Ishikawa (cell line): ENCODE measurements around the gene ZCCHC7.

Experiments used
- NFIC ChIP-seq: IDR thresholded peaks from 2 replicates; pipeline ENCODE4 v1.6.1; 2012
- RAD21 ChIP-seq: IDR thresholded peaks from 2 replicates; pipeline ENCODE4 v1.6.1; 2012; ENCODE audit warnings: low read depth
- YY1 ChIP-seq: IDR thresholded peaks from 2 replicates; pipeline ENCODE4 v1.6.1; 2012; ENCODE audit warnings: low read depth
- TF ChIP-seq, protein P1 (sequence below): IDR thresholded peaks from 2 replicates; pipeline ENCODE4 v1.6.1; 2012; ENCODE audit warnings: low read depth, mild to moderate bottlenecking

DNA sequence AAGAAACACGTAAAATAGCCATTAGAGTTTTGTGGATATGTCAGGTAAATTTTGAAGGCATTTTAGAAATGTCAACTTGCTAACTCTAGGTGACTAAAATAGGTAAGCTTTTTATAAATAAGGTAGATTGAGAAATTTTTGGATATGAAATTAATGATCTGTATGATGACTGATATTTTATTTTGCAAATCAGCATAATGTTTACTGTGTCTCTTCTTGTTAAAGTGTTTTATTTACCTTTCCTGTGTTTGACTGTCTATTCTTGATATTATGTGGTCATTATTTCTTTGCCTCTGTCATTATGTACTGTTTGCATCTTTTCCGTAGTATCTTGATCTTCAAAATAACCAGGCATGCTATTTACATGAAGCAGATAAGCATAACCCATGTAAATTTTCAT, 58.4 kb downstream of the ZCCHC7 start:
- TF ChIP-seq RAD21: no peak
- TF ChIP-seq YY1: no peak
- no peak for TF ChIP-seq NFIC
- TF ChIP-seq, protein P1, sequence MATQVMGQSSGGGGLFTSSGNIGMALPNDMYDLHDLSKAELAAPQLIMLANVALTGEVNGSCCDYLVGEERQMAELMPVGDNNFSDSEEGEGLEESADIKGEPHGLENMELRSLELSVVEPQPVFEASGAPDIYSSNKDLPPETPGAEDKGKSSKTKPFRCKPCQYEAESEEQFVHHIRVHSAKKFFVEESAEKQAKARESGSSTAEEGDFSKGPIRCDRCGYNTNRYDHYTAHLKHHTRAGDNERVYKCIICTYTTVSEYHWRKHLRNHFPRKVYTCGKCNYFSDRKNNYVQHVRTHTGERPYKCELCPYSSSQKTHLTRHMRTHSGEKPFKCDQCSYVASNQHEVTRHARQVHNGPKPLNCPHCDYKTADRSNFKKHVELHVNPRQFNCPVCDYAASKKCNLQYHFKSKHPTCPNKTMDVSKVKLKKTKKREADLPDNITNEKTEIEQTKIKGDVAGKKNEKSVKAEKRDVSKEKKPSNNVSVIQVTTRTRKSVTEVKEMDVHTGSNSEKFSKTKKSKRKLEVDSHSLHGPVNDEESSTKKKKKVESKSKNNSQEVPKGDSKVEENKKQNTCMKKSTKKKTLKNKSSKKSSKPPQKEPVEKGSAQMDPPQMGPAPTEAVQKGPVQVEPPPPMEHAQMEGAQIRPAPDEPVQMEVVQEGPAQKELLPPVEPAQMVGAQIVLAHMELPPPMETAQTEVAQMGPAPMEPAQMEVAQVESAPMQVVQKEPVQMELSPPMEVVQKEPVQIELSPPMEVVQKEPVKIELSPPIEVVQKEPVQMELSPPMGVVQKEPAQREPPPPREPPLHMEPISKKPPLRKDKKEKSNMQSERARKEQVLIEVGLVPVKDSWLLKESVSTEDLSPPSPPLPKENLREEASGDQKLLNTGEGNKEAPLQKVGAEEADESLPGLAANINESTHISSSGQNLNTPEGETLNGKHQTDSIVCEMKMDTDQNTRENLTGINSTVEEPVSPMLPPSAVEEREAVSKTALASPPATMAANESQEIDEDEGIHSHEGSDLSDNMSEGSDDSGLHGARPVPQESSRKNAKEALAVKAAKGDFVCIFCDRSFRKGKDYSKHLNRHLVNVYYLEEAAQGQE: no peak
